Smooth muscle cell (in vitro differentiated cells): ENCODE data around the gene HACL1. TPM values are rescaled to one million over a fixed set of nuclear protein-coding genes. Genes with fewer than 3 reads are reported as not detected.

Experiments
- DNase-seq: peaks from one replicate; lab custom pipeline; 2025; ENCODE audit not compliant: unreplicated experiment; lab: John Stamatoyannopoulos, UW
- H2AFZ ChIP-seq: fragments of 200-600 bp; sonication (generic); 2 replicates; pipeline ENCODE4 v1.6.0; 2016; ENCODE audit warnings: antibody characterized with exemption, low read depth, mild to moderate bottlenecking
- H3F3A ChIP-seq: fragments of 200-600 bp; sonication (generic); 2 replicates; pipeline ENCODE4 v1.6.0; 2017; ENCODE audit warnings: antibody characterized with exemption, low read depth
- H3K27ac ChIP-seq: fragments of 200-600 bp; sonication (generic); 2 replicates; pipeline ENCODE4 v1.5.1; 2016; ENCODE audit warnings: low read depth, mild to moderate bottlenecking
- H3K27me3 ChIP-seq: fragments of 200-600 bp; sonication (generic); 2 replicates; pipeline ENCODE4 v1.6.1; 2016; ENCODE audit warnings: low read depth, mild to moderate bottlenecking
- H3K36me3 ChIP-seq: fragments of 200-600 bp; sonication (generic); 2 replicates; pipeline ENCODE4 v1.5.1; 2016; ENCODE audit warnings: low read depth
- H3K4me1 ChIP-seq: fragments of 200-600 bp; sonication (generic); 2 replicates; pipeline ENCODE4 v1.5.1; 2016; ENCODE audit warnings: low read depth
- H3K4me2 ChIP-seq: fragments of 200-600 bp; sonication (generic); 2 replicates; pipeline ENCODE4 v1.6.0; 2016; ENCODE audit warnings: mild to moderate bottlenecking
- H3K4me3 ChIP-seq: fragments of 200-600 bp; sonication (generic); 2 replicates; pipeline ENCODE4 v1.5.1; 2016; ENCODE audit warnings: mild to moderate bottlenecking
- H3K79me2 ChIP-seq: fragments of 200-600 bp; sonication (generic); 2 replicates; pipeline ENCODE4 v1.6.0; 2016; ENCODE audit warnings: low read depth, mild to moderate bottlenecking
- H3K9ac ChIP-seq: fragments of 200-600 bp; sonication (generic); 2 replicates; pipeline ENCODE4 v1.6.0; 2016; ENCODE audit warnings: low read depth
- H3K9me3 ChIP-seq: fragments of 200-600 bp; sonication (generic); replicated peaks from 2 replicates; pipeline ENCODE4 v1.5.1; 2016; ENCODE audit warnings: low read depth
- H4K20me1 ChIP-seq: fragments of 200-600 bp; sonication (generic); 2 replicates; pipeline ENCODE4 v1.6.0; 2016; ENCODE audit warnings: low read depth
- CTCF ChIP-seq: fragments of 200-600 bp; sonication (generic); IDR thresholded peaks from 2 replicates; pipeline ENCODE4 v1.5.1; 2017; ENCODE audit warnings: borderline replicate concordance, mild to moderate bottlenecking, antibody characterized with exemption; ENCODE audit not compliant: insufficient read depth, poor library complexity, severe bottlenecking
- WGBS: methylation state at CpG from one replicate; pipeline ENCODE4 v1.1.7; 2016; ENCODE audit warnings: low lambda C conversion rate; 5-methylcytosine and 5-hydroxymethylcytosine counted together
- polyA plus RNA-seq: library from polyadenylated mRNA; unstranded; fragments of >200 nt; fragmentation: Nextera tagmentation; extraction: Ambion mirVana; gene quantifications from 2 replicates; pipeline ENCODE4 v1.2.1, GENCODE V29; 2016
- total RNA-seq: library from RNA; depleted of rRNA; stranded (reverse); fragments of >200 nt; gene quantifications from 2 replicates; pipeline ENCODE4 v1.2.3, GENCODE V29; 2014

HACL1 gene
- total and polyA plus RNA-seq, 2 experiments from 2014 or later, result 11.8 to 13.0 TPM

- no peak for TF ChIP-seq CTCF
These were observed 29.2 kb downstream of the HACL1 start for GRCh38 chr3:15572138-15572537.

GRCh38 chr3:15563190-15563589 is 38.2 kb downstream of the HACL1 start:
- Histone ChIP-seq H3K36me3 (peaks cover 32% of the 10 kb centered on the region), H3F3A (no peaks in the 10 kb centered on the region), H3K9ac (no peak overlapping the region), H3K27me3 (no peaks in the 10 kb centered on the region), H3K4me3 (no peak overlapping the region), H3K4me1 (peaks cover 8% of the 10 kb centered on the region), H4K20me1 (no peaks in the 10 kb centered on the region), H3K4me2 (no peak overlapping the region), H3K79me2 (no peaks in the 10 kb centered on the region), H3K9me3 (no peaks in the 10 kb centered on the region), H3K27ac (no peak overlapping the region), H2AFZ (no peak overlapping the region)
- 96% methylated on average over 1 of the region's 1 CpG for WGBS
- no peak for DNase-seq
- TF ChIP-seq CTCF, result no peak

More at GRCh38 chr3:15572138-15572537, 29.2 kb downstream of the HACL1 start:
- no peak overlapping the region for H3K4me2 ChIP-seq
- H3K79me2 ChIP-seq, result no peaks in the 10 kb centered on the region
- H3K9ac ChIP-seq, result no peak overlapping the region
- DNase-seq, result no peak
- H3K4me1 ChIP-seq, result no peaks in the 10 kb centered on the region
- peaks cover 6% of the 10 kb centered on the region for H3K36me3 ChIP-seq
- no peaks in the 10 kb centered on the region for H3K9me3 ChIP-seq
- H4K20me1 ChIP-seq, result no peaks in the 10 kb centered on the region
- 96% methylated on average over 4 of the region's 4 CpGs for WGBS
- H3K27ac ChIP-seq, result no peak overlapping the region
- H2AFZ ChIP-seq, result no peak overlapping the region
- H3K4me3 ChIP-seq, result no peak overlapping the region
- H3F3A ChIP-seq, result no peaks in the 10 kb centered on the region
- H3K27me3 ChIP-seq, result no peaks in the 10 kb centered on the region

- H3K79me2 ChIP-seq, result no peaks in the 10 kb centered on the region
- H3F3A ChIP-seq, result no peaks in the 10 kb centered on the region
- no peak overlapping the region for H3K4me3 ChIP-seq
- H3K9ac ChIP-seq, result no peak overlapping the region
- no peaks in the 10 kb centered on the region for H4K20me1 ChIP-seq
- 95% methylated on average over 5 of the region's 5 CpGs for WGBS
- no peaks in the 10 kb centered on the region for H3K9me3 ChIP-seq
- H3K27me3 ChIP-seq, result no peaks in the 10 kb centered on the region
- H2AFZ ChIP-seq, result no peak overlapping the region
- no peak overlapping the region for H3K4me2 ChIP-seq
- H3K4me1 ChIP-seq, result peaks cover 8% of the 10 kb centered on the region
- H3K27ac ChIP-seq, result no peak overlapping the region
- no peak for DNase-seq
- peaks cover 28% of the 10 kb centered on the region for H3K36me3 ChIP-seq
- no peak for TF ChIP-seq CTCF
These were observed 38.8 kb downstream of the HACL1 start for GRCh38 chr3:15562560-15562959.

GRCh38 chr3:15558581-15558980 is 42.8 kb downstream of the HACL1 start:
- no peak for DNase-seq
- Histone ChIP-seq H3K9ac (no peak overlapping the region), H3K79me2 (no peaks in the 10 kb centered on the region), H3K9me3 (no peaks in the 10 kb centered on the region), H3K4me1 (peaks cover 8% of the 10 kb centered on the region), H3K36me3 (peaks cover 12% of the 10 kb centered on the region), H3F3A (no peaks in the 10 kb centered on the region), H3K27ac (no peak overlapping the region), H3K4me3 (no peak overlapping the region), H3K4me2 (no peak overlapping the region), H3K27me3 (no peaks in the 10 kb centered on the region), H4K20me1 (no peaks in the 10 kb centered on the region), H2AFZ (no peak overlapping the region)
- 96% methylated on average over 9 of the region's 9 CpGs for WGBS
- TF ChIP-seq CTCF, result no peak
